HepG2 (cell line): Measurements from ENCODE around the gene TBC1D16. TPM values are rescaled to one million over a fixed set of nuclear protein-coding genes. Genes with fewer than 3 reads are reported as not detected.

Source experiments
- ATAD3A ChIP-seq: sonication (generic); formaldehyde crosslinking; IDR thresholded peaks from 2 replicates; pipeline ENCODE4 v1.4.0; 2020; ENCODE audit warnings: missing genetic modification reagents
- BRCA1 ChIP-seq: sonication (generic); formaldehyde crosslinking; IDR thresholded peaks from 2 replicates; pipeline ENCODE4 v1.4.0; 2020; ENCODE audit warnings: missing genetic modification reagents
- DNMT1 ChIP-seq: sonication (generic); formaldehyde crosslinking; IDR thresholded peaks from 2 replicates; pipeline ENCODE4 v1.5.1; 2020; ENCODE audit warnings: mild to moderate bottlenecking, missing genetic modification reagents
- JDP2 ChIP-seq: sonication (generic); formaldehyde crosslinking; IDR thresholded peaks from 2 replicates; pipeline ENCODE4 v1.8.1; 2022; ENCODE audit warnings: missing genetic modification reagents, borderline replicate concordance
- KLF12 ChIP-seq: sonication (generic); formaldehyde crosslinking; IDR thresholded peaks from 2 replicates; pipeline ENCODE4 v1.4.0; 2020; ENCODE audit warnings: missing genetic modification reagents, borderline replicate concordance
- MXD4 ChIP-seq: IDR thresholded peaks from 2 replicates; pipeline ENCODE4 v1.6.1; 2016; ENCODE audit warnings: mild to moderate bottlenecking, missing biosample characterization, missing genetic modification reagents
- PRMT3 ChIP-seq: sonication (generic); formaldehyde crosslinking; IDR thresholded peaks from 2 replicates; pipeline ENCODE4 v1.8.1; 2022; ENCODE audit warnings: low read depth, mild to moderate bottlenecking, moderate library complexity, missing genetic modification reagents, borderline replicate concordance
- YEATS2 ChIP-seq: sonication (generic); formaldehyde crosslinking; IDR thresholded peaks from 2 replicates; pipeline ENCODE4 v1.4.0; 2020; ENCODE audit warnings: missing genetic modification reagents, borderline replicate concordance
- ZBED4 ChIP-seq: sonication (generic); formaldehyde crosslinking; IDR thresholded peaks from 2 replicates; pipeline ENCODE4 v1.4.0; 2020; ENCODE audit warnings: missing genetic modification reagents, borderline replicate concordance
- ZBTB14 ChIP-seq: sonication (generic); formaldehyde crosslinking; IDR thresholded peaks from 2 replicates; pipeline ENCODE4 v1.4.0; 2020; ENCODE audit warnings: missing genetic modification reagents
- ZFX ChIP-seq: sonication (generic); formaldehyde crosslinking; IDR thresholded peaks from 2 replicates; pipeline ENCODE4 v1.4.0; 2020; ENCODE audit warnings: mild to moderate bottlenecking, low read depth, missing genetic modification reagents, moderate library complexity
- ZNF251 ChIP-seq: sonication (generic); formaldehyde crosslinking; IDR thresholded peaks from 2 replicates; pipeline ENCODE4 v1.9.0; 2021; ENCODE audit warnings: mild to moderate bottlenecking, missing genetic modification reagents
- ZNF550 ChIP-seq: sonication (generic); formaldehyde crosslinking; IDR thresholded peaks from 2 replicates; pipeline ENCODE4 v1.4.0; 2020; ENCODE audit warnings: mild to moderate bottlenecking, missing genetic modification reagents, borderline replicate concordance
- ZNF563 ChIP-seq: sonication (generic); formaldehyde crosslinking; IDR thresholded peaks from 2 replicates; pipeline ENCODE4 v1.8.0; 2022; ENCODE audit warnings: mild to moderate bottlenecking, moderate library complexity, missing genetic modification reagents
- ZNF644 ChIP-seq: IDR thresholded peaks from 2 replicates; pipeline ENCODE4 v1.6.1; 2016; ENCODE audit warnings: low read depth
- ZNF766 ChIP-seq: sonication (generic); formaldehyde crosslinking; IDR thresholded peaks from 2 replicates; pipeline ENCODE4 v1.5.0; 2020; ENCODE audit warnings: missing genetic modification reagents, borderline replicate concordance
- polyA plus RNA-seq, 8 experiments: library from polyadenylated mRNA; depleted of rRNA in 3 of 8; stranded (reverse) in 7 of 8; unstranded in 1 of 8; fragments of >200 nt; fragmentation: Illumina TruSeq in 4 of 8; extraction: Trizol in 4 of 8; gene quantifications; 2 replicates each; pipeline versions ENCODE4 v1.2.1 to v1.2.3, GENCODE V29; 2011 to 2016; ENCODE audit warnings: low read depth in 4 of 8, missing spikeins in 1 of 8, mixed read lengths in 1 of 8; ENCODE audit not compliant: insufficient read depth in 1 of 8
- total RNA-seq, 5 experiments: library from RNA; depleted of rRNA; stranded (reverse); fragments of >200 nt; fragmentation: Illumina TruSeq; extraction: Trizol; gene quantifications; 2 replicates each; pipeline ENCODE4 v1.2.3, GENCODE V29; 2016; ENCODE audit warnings: low read depth in 1 of 5
- TF ChIP-seq, protein P1 (sequence below): sonication (generic); formaldehyde crosslinking; IDR thresholded peaks from 2 replicates; pipeline ENCODE4 v1.9.0; 2021; ENCODE audit warnings: missing genetic modification reagents, borderline replicate concordance
- TF ChIP-seq, protein P2 (sequence below): sonication (generic); formaldehyde crosslinking; IDR thresholded peaks from 2 replicates; pipeline ENCODE4 v1.5.1; 2020; ENCODE audit warnings: mild to moderate bottlenecking, missing genetic modification reagents, moderate library complexity

TBC1D16 gene
- total and polyA plus RNA-seq, 2 of the 13 experiments (the other 11 are each of a cell fraction or from before 2014, with no cell fraction given): 14.9 to 24.9 TPM

- TF ChIP-seq YEATS2 (CRISPR knock-in tag): 0 out of 2 replicates have a peak, but pooled peaks have one; percentile 24
- no peak for TF ChIP-seq KLF12 (CRISPR knock-in tag)
- TF ChIP-seq BRCA1: no peak
- TF ChIP-seq, protein P1, sequence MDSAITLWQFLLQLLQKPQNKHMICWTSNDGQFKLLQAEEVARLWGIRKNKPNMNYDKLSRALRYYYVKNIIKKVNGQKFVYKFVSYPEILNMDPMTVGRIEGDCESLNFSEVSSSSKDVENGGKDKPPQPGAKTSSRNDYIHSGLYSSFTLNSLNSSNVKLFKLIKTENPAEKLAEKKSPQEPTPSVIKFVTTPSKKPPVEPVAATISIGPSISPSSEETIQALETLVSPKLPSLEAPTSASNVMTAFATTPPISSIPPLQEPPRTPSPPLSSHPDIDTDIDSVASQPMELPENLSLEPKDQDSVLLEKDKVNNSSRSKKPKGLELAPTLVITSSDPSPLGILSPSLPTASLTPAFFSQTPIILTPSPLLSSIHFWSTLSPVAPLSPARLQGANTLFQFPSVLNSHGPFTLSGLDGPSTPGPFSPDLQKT (CRISPR knock-in tag): no peak
- TF ChIP-seq ZBTB14 (CRISPR knock-in tag): peak; percentile 61
- TF ChIP-seq PRMT3 (CRISPR knock-in tag): peak; percentile 74
- TF ChIP-seq ZNF563 (CRISPR knock-in tag): 0 out of 2 replicates have a peak, but pooled peaks have one; percentile 59
- TF ChIP-seq DNMT1 (CRISPR knock-in tag): no peak
- TF ChIP-seq JDP2 (CRISPR knock-in tag): no peak; the same call in 1 of the 2 replicates
- no peak for TF ChIP-seq ZNF644 (CRISPR knock-in tag)
- peak; percentile 99 for TF ChIP-seq MXD4 (CRISPR knock-in tag)
- TF ChIP-seq, protein P2, sequence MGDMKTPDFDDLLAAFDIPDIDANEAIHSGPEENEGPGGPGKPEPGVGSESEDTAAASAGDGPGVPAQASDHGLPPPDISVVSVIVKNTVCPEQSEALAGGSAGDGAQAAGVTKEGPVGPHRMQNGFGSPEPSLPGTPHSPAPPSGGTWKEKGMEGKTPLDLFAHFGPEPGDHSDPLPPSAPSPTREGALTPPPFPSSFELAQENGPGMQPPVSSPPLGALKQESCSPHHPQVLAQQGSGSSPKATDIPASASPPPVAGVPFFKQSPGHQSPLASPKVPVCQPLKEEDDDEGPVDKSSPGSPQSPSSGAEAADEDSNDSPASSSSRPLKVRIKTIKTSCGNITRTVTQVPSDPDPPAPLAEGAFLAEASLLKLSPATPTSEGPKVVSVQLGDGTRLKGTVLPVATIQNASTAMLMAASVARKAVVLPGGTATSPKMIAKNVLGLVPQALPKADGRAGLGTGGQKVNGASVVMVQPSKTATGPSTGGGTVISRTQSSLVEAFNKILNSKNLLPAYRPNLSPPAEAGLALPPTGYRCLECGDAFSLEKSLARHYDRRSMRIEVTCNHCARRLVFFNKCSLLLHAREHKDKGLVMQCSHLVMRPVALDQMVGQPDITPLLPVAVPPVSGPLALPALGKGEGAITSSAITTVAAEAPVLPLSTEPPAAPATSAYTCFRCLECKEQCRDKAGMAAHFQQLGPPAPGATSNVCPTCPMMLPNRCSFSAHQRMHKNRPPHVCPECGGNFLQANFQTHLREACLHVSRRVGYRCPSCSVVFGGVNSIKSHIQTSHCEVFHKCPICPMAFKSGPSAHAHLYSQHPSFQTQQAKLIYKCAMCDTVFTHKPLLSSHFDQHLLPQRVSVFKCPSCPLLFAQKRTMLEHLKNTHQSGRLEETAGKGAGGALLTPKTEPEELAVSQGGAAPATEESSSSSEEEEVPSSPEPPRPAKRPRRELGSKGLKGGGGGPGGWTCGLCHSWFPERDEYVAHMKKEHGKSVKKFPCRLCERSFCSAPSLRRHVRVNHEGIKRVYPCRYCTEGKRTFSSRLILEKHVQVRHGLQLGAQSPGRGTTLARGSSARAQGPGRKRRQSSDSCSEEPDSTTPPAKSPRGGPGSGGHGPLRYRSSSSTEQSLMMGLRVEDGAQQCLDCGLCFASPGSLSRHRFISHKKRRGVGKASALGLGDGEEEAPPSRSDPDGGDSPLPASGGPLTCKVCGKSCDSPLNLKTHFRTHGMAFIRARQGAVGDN: peak; percentile 89
- TF ChIP-seq ZNF251 (CRISPR knock-in tag): no peak
- TF ChIP-seq ZNF766 (CRISPR knock-in tag): no peak
- TF ChIP-seq ZNF550: no peak
- peak; percentile 96 for TF ChIP-seq ZFX (CRISPR knock-in tag)
- TF ChIP-seq ZBED4 (CRISPR knock-in tag): peak; percentile 98
- TF ChIP-seq ATAD3A (CRISPR knock-in tag): no peak
Measured at GRCh38 chr17:80035937-80036714, 454 bp upstream of the TBC1D16 start, which contains the start of gene CCDC40 (continued).
